Upper lobe of left lung (tissue), 6 donors: ENCODE data around the gene WDR17. TPM values are rescaled to one million over a fixed set of nuclear protein-coding genes. Genes with fewer than 3 reads are reported as not detected.

Experiments
- ATAC-seq, 2 donors: fragments of 200-7000 bp; cut with Tn5 transposase; one replicate each; pipeline ENCODE4 v1.9.1; 2022; ENCODE audit warnings: mild to moderate bottlenecking in 2 of 2, moderate library complexity in 2 of 2; ENCODE audit not compliant: low FRiP score in 2 of 2
- DNase-seq, 2 donors: peaks; one replicate each; pipeline ENCODE4 v3.0.0-alpha.2; 2019 to 2020
- H3K27ac ChIP-seq, 4 donors: fragments of 200-600 bp; sonication (generic); one replicate each; pipeline ENCODE4 v1.5.1; 2016 to 2019
- H3K27me3 ChIP-seq, 4 donors: fragments of 200-600 bp; sonication (generic); one replicate each; pipeline ENCODE4 v1.5.1; 2017 to 2019
- H3K36me3 ChIP-seq, 4 donors: fragments of 200-600 bp; sonication (generic); one replicate each; pipeline ENCODE4 v1.5.1; 2016 to 2019
- H3K4me1 ChIP-seq, 4 donors: fragments of 200-600 bp; sonication (generic); one replicate each; pipeline ENCODE4 v1.5.1; 2018 to 2019
- H3K4me3 ChIP-seq, 4 donors: fragments of 200-600 bp; sonication (generic); one replicate each; pipeline ENCODE4 v1.5.1; 2017 to 2019; ENCODE audit warnings: mild to moderate bottlenecking in 2 of 4, moderate library complexity in 1 of 4
- H3K9me3 ChIP-seq, 4 donors: fragments of 200-600 bp; sonication (generic); one replicate each; pipeline ENCODE4 v1.5.1; 2018 to 2019
- CTCF ChIP-seq, 6 experiments: fragments of 450-650 bp in 4 of 6; fragments of 200-600 bp in 2 of 6; sonication (generic) in 2 of 6; IDR thresholded peaks; one replicate each; pipeline ENCODE4 v1.5.1; 2016 to 2019; ENCODE audit warnings: antibody characterized with exemption in 6 of 6
- EP300 ChIP-seq, 4 donors: sonication (generic); formaldehyde crosslinking; IDR thresholded peaks; one replicate each; pipeline ENCODE4 v1.5.1; 2017; ENCODE audit warnings: antibody characterized with exemption in 4 of 4, control low read depth in 2 of 4
- POLR2A ChIP-seq, 4 donors: fragments of 450-650 bp; IDR thresholded peaks; one replicate each; pipeline ENCODE4 v1.5.1; 2016 to 2017; ENCODE audit warnings: antibody characterized with exemption in 4 of 4, mild to moderate bottlenecking in 2 of 4
- POLR2AphosphoS5 ChIP-seq, 2 donors: sonication (generic); formaldehyde crosslinking; IDR thresholded peaks; one replicate each; pipeline ENCODE4 v1.5.1; 2017; ENCODE audit warnings: antibody characterized with exemption in 2 of 2
- WGBS, 2 donors: methylation state at CpG; one replicate each; pipeline ENCODE4 v1.1.5; 2017 to 2018; 5-methylcytosine and 5-hydroxymethylcytosine counted together
- total RNA-seq, 6 donors: library from RNA; depleted of rRNA in 4 of 6; stranded (reverse); fragments of >200 nt in 4 of 6; gene quantifications; one replicate each; pipeline versions ENCODE4 v1.1.0 to v1.2.1, GENCODE V29; 2016 to 2021
- donor health status: DM: no; HTN: no; CAD: no; lungs with moderate emphysema.
- donor health status: DM: no; HTN: yes; CAD: no; lungs with severe emphysema.

WDR17 gene
- total RNA-seq, 6 donors from 2014 or later, result 2.8 to 8.5 (median 3.5) TPM

- no peak overlapping the region for H3K4me3 ChIP-seq
- no peaks in the 10 kb centered on the region for H3K9me3 ChIP-seq
- no peak for TF ChIP-seq CTCF (IDR thresholded peaks at IDR 0.05)
- TF ChIP-seq POLR2A (IDR thresholded peaks at IDR 0.05), result no peak
- ATAC-seq, result no peak
- 41 to 56% methylated on average over 4 of the region's 4 CpGs for WGBS, 2 donors
- H3K4me1 ChIP-seq, result no peaks in the 10 kb centered on the region
- H3K27me3 ChIP-seq, result no peaks in the 10 kb centered on the region
- no peak for DNase-seq
- no peaks in the 10 kb centered on the region for H3K36me3 ChIP-seq
- H3K27ac ChIP-seq, result no peak overlapping the region
These were observed 33.7 kb upstream of the WDR17 start for GRCh38 chr4:176031922-176032321.

GRCh38 chr4:176032454-176032853 is 33.2 kb upstream of the WDR17 start:
- no peaks in the 10 kb centered on the region for H3K4me1 ChIP-seq
- no peaks in the 10 kb centered on the region for H3K9me3 ChIP-seq
- no peaks in the 10 kb centered on the region for H3K27me3 ChIP-seq
- H3K36me3 ChIP-seq, result no peaks in the 10 kb centered on the region
- TF ChIP-seq POLR2AphosphoS5 (IDR thresholded peaks at IDR 0.05), result no peak
- no peak for TF ChIP-seq CTCF (IDR thresholded peaks at IDR 0.05)
- TF ChIP-seq EP300 (IDR thresholded peaks at IDR 0.05), result no peak
- ATAC-seq, result no peak
- H3K27ac ChIP-seq, result no peak overlapping the region
- H3K4me3 ChIP-seq, result no peak overlapping the region
- DNase-seq, result no peak

- 21 to 27% methylated on average over 1 of the region's 1 CpG for WGBS, 2 donors
- Histone ChIP-seq H3K27me3 (no peaks in the 10 kb centered on the region), H3K36me3 (no peaks in the 10 kb centered on the region), H3K27ac (no peak overlapping the region), H3K4me1 (no peaks in the 10 kb centered on the region), H3K9me3 (no peaks in the 10 kb centered on the region), H3K4me3 (no peak overlapping the region)
- ATAC-seq, result no peak
- TF ChIP-seq EP300 (IDR thresholded peaks at IDR 0.05) (no peak), CTCF (IDR thresholded peaks at IDR 0.05) (peak in 3 of 6 experiments; percentile 16 to 43 (median 40))
- DNase-seq, result no peak
These were observed 31.1 kb upstream of the WDR17 start for GRCh38 chr4:176034499-176034898.

GRCh38 chr4:176034936-176035335 is 30.7 kb upstream of the WDR17 start:
- Histone ChIP-seq H3K9me3 (no peaks in the 10 kb centered on the region), H3K36me3 (no peaks in the 10 kb centered on the region), H3K27ac (no peak overlapping the region), H3K4me1 (no peaks in the 10 kb centered on the region), H3K27me3 (no peaks in the 10 kb centered on the region), H3K4me3 (no peak overlapping the region)
- ATAC-seq (no peak), DNase-seq (no peak)
- WGBS, 2 donors, result 82 to 90% methylated on average over 5 of the region's 5 CpGs
- TF ChIP-seq CTCF (IDR thresholded peaks at IDR 0.05), result no peak

GRCh38 chr4:176036585-176037205 is 28.9 kb upstream of the WDR17 start:
- Histone ChIP-seq H3K4me1 (no peaks in the 10 kb centered on the region), H3K27me3 (no peaks in the 10 kb centered on the region), H3K27ac (no peak overlapping the region), H3K4me3 (no peak overlapping the region), H3K9me3 (no peaks in the 10 kb centered on the region), H3K36me3 (no peaks in the 10 kb centered on the region)
- WGBS, 2 donors, result 74 to 81% methylated on average over 3 of the region's 3 CpGs
- ATAC-seq (no peak), DNase-seq (no peak)
- TF ChIP-seq POLR2AphosphoS5 (IDR thresholded peaks at IDR 0.05) (no peak), CTCF (IDR thresholded peaks at IDR 0.05) (no peak), POLR2A (IDR thresholded peaks at IDR 0.05) (no peak), EP300 (IDR thresholded peaks at IDR 0.05) (no peak)
